GM21529 (cell line): ENCODE measurements around the gene CAPN8.

Experiments
- ATAC-seq: cut with Tn5 transposase; IDR thresholded peaks from one replicate; pipeline ENCODE4 v1.9.1; 2021; ENCODE audit not compliant: unreplicated experiment

Gene CAPN8

DNA sequence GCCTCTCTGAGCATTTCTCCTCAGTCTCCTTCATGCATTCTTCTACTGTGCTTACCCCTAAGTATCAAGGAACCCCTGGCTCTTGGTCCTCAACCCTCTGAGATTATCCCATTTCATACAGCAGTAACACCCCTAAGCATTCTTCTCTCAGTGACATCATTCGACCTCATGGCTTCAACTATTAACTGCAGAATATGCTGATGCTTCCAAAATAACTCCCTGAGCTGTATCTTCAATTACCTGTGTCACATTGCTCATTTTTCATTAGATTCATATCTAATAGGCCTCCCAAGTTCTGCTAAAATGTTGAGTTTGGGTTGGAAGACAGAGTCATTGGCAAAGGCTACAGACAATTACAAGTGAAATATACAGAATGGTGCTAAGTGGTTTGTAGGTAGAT is 7.5 kb downstream of the CAPN8 start:
- ATAC-seq = no peak

DNA sequence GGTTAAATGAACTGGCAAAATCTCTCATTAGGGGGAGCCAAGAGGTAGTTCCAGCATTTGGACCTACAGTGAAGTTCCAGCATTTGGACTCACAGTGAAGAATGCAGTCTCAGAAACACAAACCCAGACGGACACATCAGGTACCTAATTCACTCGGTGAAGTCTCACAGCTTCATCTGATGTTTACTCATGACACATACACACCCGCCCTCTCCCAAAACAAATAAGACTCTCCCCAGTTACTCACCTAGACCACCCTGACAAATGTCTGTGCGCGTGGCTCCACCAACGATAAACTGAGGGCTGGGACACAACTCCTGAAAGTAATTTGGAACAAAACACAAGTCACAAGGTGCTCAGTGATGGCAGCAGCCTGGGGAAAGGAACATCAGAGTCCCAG is 11.4 kb downstream of the CAPN8 start:
- no peak for ATAC-seq

DNA sequence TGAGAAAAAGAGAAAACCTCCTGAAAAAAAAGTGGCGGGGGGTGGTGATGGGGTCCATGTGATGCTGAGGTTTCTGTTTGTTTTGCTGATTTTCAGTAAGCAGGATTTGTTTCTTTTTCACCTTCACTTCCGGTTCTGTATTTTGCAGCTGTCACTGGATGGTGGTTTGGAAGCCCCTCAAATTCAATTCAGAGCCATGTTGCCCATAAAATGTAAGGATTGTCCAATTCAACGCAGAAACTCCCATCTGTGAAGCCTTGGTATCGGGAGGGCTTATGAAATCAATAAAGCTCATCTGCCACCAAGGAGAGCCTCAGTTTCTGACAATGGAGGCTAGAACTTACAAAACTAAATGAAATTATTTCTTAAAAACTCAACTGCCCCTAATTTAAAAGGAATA is 12.1 kb downstream of the CAPN8 start:
- ATAC-seq = no peak

DNA sequence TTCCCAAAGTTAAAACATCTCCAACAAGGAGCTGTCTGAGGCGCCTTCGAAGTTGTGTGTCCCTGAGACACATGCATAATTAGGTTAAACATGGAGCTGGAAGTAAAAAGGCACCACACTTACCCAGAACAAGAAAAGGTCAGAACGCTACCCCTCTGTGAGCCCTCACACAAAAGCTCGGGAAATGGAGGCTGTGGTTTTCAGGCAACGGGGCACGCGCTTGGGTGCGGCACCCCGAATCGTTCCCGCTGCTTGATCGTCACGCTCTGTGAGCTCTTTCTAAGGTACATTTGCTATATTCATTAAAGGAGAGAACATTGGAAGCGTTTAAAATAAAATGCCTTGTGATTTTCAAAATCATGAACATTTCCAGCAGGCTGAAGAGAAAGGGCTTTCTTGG is 12.5 kb downstream of the CAPN8 start:
- no peak for ATAC-seq

DNA sequence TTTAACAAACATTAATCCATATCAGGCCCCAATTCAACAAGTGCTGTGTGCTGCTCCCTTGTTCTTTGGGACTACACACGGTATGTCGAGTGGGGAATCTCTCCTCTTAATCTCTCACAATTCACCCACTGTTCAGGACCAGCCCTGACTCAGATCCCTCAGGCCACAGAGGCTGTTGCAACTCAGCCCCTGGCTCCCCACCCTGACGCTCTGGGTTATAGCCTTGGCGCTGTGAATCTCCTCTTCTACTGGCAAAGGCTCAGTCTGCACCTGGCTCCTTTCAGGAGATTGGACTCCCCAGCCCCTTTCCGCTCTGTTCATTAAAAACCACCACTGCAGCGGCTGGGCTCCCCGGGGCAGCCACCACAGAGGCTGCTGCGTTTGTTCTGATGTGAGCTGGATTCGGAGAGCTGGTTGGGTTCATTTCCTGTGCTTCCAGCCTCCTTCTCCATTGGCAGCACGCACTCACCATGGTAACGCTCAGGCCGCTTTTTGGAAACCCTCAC is 13.0 kb downstream of the CAPN8 start:
- ATAC-seq = no peak

DNA sequence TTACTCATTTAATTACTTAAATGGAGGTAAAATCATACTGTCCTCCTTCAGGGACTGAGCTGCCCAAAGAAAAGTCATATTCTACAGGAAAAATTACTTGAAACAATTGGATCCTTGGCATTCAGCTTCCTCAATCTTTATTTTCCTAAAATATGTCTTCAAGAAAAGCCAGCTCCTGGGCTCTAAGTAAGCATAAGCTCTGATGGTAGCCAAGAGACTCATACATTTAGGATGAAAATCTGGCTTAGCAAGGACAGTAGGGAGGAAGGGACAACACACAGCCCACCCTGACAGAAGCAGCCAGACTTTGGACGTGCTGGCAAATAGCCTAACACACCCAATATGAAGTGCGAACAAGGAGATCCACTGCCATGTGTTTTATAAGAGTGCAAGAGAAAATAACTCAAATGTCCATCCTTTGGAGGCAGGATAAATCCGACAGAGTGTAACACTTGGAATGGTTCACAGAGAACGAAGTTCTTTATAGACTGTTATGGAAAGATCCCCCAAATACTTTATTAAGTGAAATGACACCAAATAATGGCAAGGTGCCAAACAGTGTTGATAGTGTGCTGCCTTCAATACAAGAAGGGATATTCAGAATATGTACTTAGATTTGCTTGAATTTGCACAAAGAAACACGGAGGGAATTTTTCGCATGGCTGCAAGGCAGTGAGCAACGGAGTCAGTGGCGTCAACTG is 14.1 kb downstream of the CAPN8 start:
- no peak for ATAC-seq

DNA sequence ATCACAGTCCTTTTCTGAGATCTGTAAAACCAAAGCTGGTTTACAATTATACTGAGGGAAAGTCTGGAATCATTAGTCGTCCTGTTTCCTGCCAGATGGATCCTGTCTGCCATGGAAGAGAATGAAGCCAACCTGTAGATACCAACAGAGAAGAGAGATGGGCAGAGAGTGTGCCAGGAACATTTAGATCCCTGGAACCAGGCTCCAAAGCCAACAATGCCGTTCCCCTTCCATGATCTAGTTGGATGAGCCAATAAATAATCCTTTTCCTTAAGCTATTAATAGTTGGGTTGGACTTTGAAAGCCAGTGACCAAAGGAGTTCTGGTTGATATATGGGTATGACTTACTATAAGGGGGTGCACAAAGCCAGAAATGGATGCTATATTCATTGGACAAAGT is 15.0 kb downstream of the CAPN8 start:
- ATAC-seq = no peak

DNA sequence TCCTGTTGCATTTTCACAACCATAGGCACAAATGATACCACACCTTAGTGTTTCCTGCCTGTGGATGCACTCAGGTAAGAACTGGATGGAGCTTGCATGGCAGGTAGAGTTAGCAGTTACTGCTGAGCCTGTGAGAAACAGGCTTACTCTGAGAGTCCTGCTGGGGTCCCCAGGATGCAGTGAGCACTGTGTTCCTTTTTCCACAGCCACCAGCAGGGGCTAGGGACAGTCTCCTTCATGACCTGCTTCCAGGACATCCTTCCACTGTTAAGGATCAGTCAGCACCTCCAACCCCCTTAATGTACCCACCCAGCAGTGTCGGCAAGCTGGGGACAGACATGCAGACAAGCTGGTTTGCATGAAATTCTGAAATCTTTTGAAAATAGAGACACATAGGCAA is 16.3 kb downstream of the CAPN8 start:
- no peak for ATAC-seq

DNA sequence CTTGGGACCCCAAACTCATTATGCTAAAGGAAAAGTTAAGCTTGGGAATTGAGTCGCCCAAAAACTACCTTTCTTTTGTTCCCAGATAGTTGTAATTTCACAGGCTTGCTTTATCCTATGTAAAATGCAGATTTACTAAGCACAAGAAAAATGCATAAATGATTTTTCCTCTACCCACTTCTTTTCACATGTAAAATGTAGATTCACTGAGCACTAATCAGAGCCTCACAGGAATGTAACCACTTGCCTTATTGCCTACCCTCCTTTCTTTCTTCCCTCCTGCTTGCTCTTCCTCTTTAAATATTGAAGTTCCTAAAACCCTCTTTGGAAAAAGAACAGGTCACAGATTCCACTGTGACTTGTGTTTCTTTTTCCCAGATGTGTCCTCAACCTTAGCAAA is 18.3 kb downstream of the CAPN8 start:
- no peak for ATAC-seq

DNA sequence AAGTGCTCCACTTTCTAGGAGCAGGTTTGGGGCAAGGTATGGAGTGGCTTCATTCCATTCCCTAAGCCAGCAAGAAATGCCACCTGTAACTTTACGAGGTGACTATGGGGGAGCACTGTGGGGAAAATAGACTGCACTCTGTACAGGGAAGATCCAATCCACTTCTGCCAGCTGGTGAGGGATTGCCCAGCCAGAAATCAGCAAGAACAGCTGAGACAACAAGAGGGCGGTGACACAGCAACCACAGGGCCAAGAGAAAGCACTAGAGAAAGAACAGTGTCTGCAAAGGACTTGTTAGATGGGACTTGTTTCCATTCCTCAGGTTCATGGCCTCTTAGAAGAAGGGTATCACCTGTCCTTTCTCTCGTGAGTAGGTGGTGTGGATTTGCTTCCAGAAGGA is 19.6 kb downstream of the CAPN8 start:
- no peak for ATAC-seq

DNA sequence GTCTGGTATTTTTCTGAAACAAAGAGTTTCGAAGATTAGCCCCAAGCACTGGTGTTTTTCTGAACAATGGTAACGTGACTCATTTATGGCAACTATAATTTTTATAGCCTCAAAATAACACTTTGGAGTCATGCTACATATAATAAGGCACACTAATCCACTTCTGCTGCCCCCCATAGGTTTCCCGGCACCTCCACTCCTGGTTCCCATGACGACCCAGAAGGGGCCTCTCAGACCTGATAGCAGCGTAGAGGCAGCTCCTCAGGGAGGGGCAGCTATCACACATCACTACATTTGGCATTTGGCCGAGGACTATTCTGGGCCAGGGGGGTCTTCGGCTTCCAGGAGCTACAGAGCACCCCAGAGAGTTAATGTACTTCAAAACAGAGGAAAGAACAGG is 23.3 kb downstream of the CAPN8 start:
- ATAC-seq = no peak

DNA sequence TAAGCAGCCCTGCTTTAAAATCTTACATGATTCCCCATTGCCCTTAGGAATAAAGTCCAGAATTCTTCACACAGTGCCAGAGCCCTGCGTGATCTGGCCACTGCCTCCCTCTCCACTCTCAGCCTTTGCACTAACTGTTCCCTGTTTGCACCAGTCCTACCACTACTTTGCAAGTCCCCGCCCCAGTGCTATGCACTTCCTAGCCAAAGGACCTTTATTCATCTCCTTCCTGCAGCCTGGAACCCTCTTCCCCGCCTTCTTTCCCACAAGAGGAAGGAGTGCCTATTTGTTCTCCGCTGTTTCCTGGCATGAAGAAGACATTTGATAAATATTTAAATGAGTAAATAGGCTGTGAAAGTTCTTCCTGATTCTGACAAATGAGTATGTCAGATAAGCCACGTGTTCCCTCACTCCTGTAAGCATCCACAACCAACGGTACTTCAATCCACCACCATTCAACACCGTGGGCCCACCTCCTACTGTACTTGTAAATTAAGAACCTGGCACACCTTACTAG is 23.9 kb downstream of the CAPN8 start:
- no peak for ATAC-seq

DNA sequence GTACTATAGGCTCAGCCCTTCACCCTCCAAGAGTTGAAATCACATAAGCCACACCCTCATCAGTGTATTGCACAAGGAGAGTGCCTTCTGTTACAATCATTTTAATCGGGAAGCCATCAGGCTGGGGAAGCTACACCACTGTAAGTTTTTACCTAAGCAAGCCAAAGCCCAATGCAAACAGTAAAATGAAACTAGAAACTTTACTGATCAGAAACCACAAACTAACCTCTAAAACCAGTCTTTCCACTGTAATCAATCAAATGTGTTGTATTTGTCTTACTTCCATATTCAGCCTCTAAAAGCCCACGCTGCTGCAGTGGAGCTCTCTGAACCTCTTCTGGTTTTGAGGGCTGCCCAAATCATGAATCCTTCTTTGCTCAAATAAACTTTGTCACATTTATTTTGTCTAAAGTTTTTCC is 26.2 kb downstream of the CAPN8 start:
- ATAC-seq = no peak

DNA sequence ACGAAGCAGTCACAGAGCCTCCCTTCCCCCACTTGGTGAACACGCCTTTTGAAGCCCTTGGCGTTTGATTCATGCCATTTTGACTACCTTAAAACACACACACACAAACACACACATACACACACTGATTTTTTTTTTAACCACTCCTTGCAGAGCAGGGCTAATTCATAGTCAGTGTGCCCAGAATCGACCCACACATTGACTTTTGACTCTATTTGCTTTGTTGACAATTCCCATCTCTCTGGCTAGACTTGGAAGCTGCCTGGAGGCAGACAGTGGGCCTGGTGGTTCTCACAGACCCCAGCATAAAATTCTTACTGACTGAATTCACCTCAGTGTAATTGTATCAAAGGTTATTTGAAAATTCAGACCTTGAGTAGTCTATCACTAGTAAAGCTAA is 30.3 kb downstream of the CAPN8 start:
- ATAC-seq = no peak

DNA sequence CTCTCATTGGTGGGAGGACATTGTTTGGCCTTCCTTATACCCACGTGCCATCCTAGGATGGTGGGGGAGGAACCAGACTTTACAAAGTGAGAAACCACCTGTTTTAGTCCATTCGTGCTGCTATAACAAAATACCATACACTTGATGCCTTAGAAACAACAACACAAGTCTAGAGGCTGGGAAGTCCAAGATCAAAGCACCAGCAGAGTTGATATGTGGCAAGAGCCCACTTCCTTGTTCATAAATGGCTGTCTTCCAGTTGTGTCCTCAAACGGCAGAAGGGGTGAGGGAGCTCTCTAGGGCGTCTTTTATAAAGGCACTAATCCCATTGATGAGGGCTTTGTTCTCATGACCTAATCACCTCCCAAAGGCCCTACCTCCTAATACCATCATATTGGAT is 31.1 kb downstream of the CAPN8 start:
- no peak for ATAC-seq

DNA sequence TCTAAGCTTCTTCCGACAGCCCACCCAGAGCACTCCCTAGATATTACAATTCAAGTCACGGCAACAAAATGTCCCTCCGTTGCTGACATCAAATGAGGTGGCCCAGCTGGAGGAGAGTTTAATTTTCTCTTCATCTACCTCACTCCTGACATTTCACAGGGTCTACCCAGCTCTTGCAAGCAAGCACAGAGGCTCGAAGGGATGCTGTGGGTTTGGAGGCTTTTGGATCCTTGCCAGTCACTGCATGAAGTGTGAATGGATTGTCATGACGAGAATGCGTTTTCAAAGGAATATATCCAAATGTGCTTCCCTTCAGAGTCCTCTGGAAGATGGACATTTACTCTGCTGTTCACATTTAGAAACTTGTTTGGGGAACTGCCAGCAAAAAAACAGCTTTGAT is 33.5 kb downstream of the CAPN8 start:
- no peak for ATAC-seq

DNA sequence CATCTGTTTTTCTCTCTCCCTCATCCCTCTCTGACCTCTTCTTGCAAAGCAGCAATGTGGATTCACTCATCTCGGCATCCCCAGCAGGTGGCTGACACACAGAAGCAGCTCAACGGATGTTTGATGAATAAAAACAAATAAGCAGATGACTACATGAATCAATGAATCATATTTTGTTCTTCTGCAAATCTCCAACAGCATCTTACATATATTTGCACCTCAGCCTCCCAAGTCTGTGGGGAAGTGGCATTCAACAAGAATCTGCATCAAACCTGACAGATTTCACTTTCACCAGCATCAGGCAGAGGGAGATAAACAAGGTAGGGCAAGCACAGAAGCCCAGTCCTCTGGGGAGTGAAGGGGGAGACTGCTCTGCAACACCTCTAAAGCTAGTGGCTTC is 34.0 kb downstream of the CAPN8 start:
- ATAC-seq = no peak

DNA sequence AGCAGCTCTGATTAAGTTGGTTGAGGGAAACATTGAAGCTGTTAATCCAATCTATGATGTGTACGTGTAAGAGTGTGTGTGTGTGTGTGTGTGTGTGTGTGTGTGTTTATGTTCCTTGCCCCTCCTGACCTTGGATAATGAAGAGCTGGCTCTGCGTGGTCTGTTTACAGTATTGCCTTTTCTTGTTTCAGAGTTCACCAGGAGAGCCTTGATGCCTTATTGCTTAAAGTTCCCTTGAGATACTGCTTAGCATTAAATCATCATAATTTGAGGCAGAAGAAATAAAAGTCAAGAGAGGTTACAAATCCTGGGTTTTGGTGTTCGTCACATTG is 36.4 kb downstream of the CAPN8 start:
- no peak for ATAC-seq

DNA sequence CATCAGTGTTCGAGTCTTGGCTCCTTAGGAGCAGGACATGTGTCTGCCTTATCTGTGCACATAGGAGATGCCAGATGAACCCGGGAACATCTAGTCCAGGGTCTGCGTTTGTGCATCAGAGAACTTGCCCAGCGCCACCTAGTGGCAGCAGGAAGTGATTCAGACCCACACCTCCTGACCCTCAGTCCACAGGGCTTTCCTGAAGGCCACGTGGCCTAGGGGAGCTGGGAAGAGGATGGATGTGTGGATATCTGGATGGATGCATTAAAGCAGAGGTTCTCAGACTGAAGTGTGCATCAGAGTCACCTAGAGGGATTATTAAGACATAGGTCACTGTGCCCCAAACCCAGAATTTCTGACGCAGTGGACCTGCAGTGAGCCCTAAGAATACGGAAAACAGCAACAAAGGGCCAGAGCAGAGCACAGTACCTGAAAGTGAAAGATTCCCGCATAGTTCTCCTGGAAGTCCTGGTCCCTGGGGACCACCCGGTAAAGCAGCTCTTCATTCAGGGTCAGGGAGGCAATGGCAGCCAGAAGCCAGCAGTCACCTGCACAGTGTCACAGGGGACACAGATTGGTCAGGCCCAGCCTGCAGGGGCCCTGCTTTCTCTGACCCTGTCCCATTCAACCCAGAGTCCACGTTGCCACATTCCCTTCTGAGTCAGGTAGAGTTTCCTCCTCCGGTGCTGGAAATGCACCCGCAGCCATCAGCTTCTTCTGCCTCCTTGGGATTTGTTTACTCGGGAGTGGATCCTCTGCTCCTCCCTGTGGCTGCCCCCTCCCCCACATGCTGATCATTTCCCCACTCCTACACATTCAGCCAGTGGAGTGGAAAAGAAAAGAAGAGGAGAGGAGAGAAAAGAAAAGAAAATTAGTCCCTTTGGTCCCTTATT is 37.0 kb downstream of the CAPN8 start:
- ATAC-seq = peak; percentile 74

DNA sequence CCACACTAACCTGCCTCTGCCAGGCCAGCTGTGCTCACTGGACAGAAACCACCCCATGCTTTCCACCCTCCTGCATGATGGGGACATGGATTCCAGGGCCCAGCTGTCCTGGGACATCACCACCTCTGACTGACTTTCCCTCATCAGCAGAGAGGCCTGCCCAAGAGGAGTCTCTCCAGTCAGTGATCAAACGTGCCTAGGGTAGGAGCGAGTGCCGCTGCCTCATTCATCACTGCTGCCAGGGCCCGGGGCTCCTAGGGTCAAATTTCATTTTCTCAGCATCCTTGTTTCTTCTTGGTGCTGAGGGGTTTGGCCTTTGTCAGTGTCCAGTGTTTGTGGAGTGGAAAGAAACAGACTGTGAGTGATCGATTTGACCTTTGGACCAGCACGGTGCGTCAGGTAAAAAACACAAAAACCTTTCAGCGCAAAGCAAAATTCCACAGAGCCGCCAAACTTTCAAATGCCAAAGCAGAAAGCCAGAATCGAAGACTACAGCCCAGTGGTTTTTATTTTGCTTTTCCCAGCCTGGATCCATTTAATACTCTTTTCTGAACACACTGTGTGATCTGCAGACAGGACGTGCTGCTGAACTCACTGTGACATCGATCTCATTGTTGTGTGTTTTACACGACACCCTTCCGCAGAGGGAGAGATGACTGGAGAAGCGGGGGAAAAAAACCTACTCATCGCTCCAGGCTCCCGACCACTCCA is 43.2 kb downstream of the CAPN8 start:
- ATAC-seq = no peak

DNA sequence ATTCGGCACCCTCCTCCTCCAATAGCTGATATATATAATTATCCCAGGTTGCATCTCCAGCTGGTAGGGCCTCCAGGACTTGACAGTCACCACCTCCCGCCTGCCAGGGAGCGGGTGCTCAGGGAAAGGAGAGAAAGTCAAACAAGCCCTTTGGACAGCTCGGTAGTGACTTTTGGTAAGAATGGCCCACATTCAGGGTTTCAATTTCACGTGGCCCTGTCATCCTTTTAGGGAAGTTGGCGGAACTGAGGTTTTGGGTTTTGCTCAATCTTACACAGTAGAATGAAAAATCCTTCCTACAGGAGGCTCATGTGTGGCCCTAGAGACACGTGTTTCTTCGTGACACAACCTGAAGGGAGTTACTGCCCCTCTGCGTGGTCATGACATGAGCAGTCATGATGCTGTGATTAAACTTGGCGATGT is 44.2 kb downstream of the CAPN8 start:
- ATAC-seq = peak; percentile 97
